ENCODE data around the gene RBFOX1. TPM values are rescaled to one million over a fixed set of nuclear protein-coding genes. Genes with fewer than 3 reads are reported as not detected.

The RBFOX1 gene
- total RNA-seq, 1 experiment from 2014 or later = not detected

GRCh38 chr16:7521834-7522233 is 189.2 kb downstream of the RBFOX1 start:
- Histone ChIP-seq H3K27ac (ENCODE audit: low read depth, low read length) (no peak overlapping the region), H3K36me3 (ENCODE audit: control insufficient read depth in 1 of 2, insufficient read depth in 2 of 2, low read length in 2 of 2) (no peaks in the 10 kb centered on the region), H4K20me1 (ENCODE audit: insufficient read depth) (no peaks in the 10 kb centered on the region), H3K4me1 (ENCODE audit: control insufficient read depth in 1 of 2, insufficient read depth in 2 of 2, low read length in 2 of 2) (no peaks in the 10 kb centered on the region), H3K9me3 (ENCODE audit: control insufficient read depth in 1 of 2, insufficient read depth in 1 of 2, low read depth in 1 of 2, low read length in 2 of 2) (peaks cover 12 to 20% of the 10 kb centered on the region in 2 experiments; a peak in 2 of 4 replicates), H2AFZ (ENCODE audit: low read depth, low read length, poor library complexity, severe bottlenecking) (no peak overlapping the region), H3K27me3 (ENCODE audit: insufficient read depth, low read length) (no peaks in the 10 kb centered on the region), H3K4me2 (ENCODE audit: low read length) (no peak overlapping the region), H3K79me2 (ENCODE audit: insufficient read depth, low read length) (no peaks in the 10 kb centered on the region), H3K4me3 (replicated peaks in 1 of 2; ENCODE audit: low read depth in 1 of 2, low read length in 2 of 2) (no peak overlapping the region), H3K9me2 (ENCODE audit: insufficient read depth) (no peaks in the 10 kb centered on the region), H3K9ac (ENCODE audit: low read length) (no peak overlapping the region)
- POLR2A ChIA-PET = no interaction called here
- TF ChIP-seq ZBTB33 (IDR thresholded peaks at IDR 0.05; ENCODE audit: extremely low read depth, insufficient replicate concordance, low read length) (no peak), EZH2phosphoT487 (IDR thresholded peaks at IDR 0.05; ENCODE audit: borderline replicate concordance) (no peak), MAX (IDR thresholded peaks at IDR 0.05) (no peak), ELF1 (IDR thresholded peaks at IDR 0.05; ENCODE audit: borderline replicate concordance, low read depth) (no peak), EZH2 (IDR thresholded peaks at IDR 0.05) (no peak), SIN3A (IDR thresholded peaks at IDR 0.05; ENCODE audit: low read depth) (no peak), CEBPB (IDR thresholded peaks at IDR 0.05; ENCODE audit: low read depth) (no peak), EGR1 (IDR thresholded peaks at IDR 0.05; ENCODE audit: low read depth) (no peak), YY1 (IDR thresholded peaks at IDR 0.05; ENCODE audit: extremely low read depth, insufficient replicate concordance, low read depth, low read length) (no peak), CTCF (IDR thresholded peaks at IDR 0.05 in 2 of 3, conservative IDR thresholded peaks at IDR 0.05 in 1 of 3; ENCODE audit: borderline replicate concordance in 1 of 3, insufficient read depth in 1 of 3, low read depth in 2 of 3, low read length in 2 of 3) (no peak), JUND (IDR thresholded peaks at IDR 0.05) (no peak), REST (IDR thresholded peaks at IDR 0.05; ENCODE audit: low read depth) (no peak), ATF3 (IDR thresholded peaks at IDR 0.05) (no peak), FOSL1 (IDR thresholded peaks at IDR 0.05; ENCODE audit: low read depth) (no peak), POLR2A (IDR thresholded peaks at IDR 0.05; ENCODE audit: borderline replicate concordance, extremely low read depth, insufficient read depth, insufficient read length) (no peak), RAD21 (IDR thresholded peaks at IDR 0.05; ENCODE audit: low read depth) (no peak), SRF (IDR thresholded peaks at IDR 0.05; ENCODE audit: low read depth) (no peak), CBX3 (IDR thresholded peaks at IDR 0.05; ENCODE audit: low read depth) (no peak), ZNF274 (IDR thresholded peaks at IDR 0.05; ENCODE audit: low read depth, low read length) (no peak), POLR2AphosphoS5 (IDR thresholded peaks at IDR 0.05; ENCODE audit: low read depth, low read length) (no peak)
- BruUV-seq (replicated peaks) = no TSS peak
- DNase-seq (ENCODE audit: low read depth, low spot score) (no peak), ATAC-seq (no peak)
- CTCF ChIA-PET = no interaction called here
- intact Hi-C loops (cut with micrococcal nuclease) = no loop called here
- RAD21 ChIA-PET (ENCODE audit: low non-redundant PET in 1 of 2, low total read pairs in 2 of 2, uncharacterized antibody in 2 of 2, unreplicated experiment in 2 of 2) = no interaction called here
